ENCODE data around the gene BORCS6.

Gene BORCS6

GRCh38 chr17:8210761-8211458 is 20.9 kb upstream of the BORCS6 start:
- no peak for DNase-seq

- DNase-seq, result peak; percentile 92
These were observed 20.2 kb upstream of the BORCS6 start, which contains the start of gene AURKB for GRCh38 chr17:8209907-8210760. AURKB (minus strand) TSS chr17:8210575; CDS start chr17:8210224, 351 bp downstream.

- DNase-seq, result no peak
These were observed 16.6 kb upstream of the BORCS6 start for GRCh38 chr17:8206536-8206935.

GRCh38 chr17:8204761-8205555 is 15.0 kb upstream of the BORCS6 start:
- DNase-seq, result no peak

GRCh38 chr17:8192070-8192815 is 2.3 kb upstream of the BORCS6 start:
- DNase-seq, result peak; percentile 39

GRCh38 chr17:8190506-8190905 is 526 bp upstream of the BORCS6 start:
- DNase-seq, result no peak

GRCh38 chr17:8189041-8189710 is 804 bp downstream of the BORCS6 start:
- DNase-seq, result peak; percentile 31

- no peak for DNase-seq
These were observed 1.6 kb downstream of the BORCS6 start for GRCh38 chr17:8188263-8188839.

- peak; percentile 83 for DNase-seq
These were observed 2.3 kb downstream of the BORCS6 start for GRCh38 chr17:8187517-8188262.

GRCh38 chr17:8186787-8187516 is 3.0 kb downstream of the BORCS6 start:
- peak; percentile 86 for DNase-seq

GRCh38 chr17:8186446-8186786 is 3.6 kb downstream of the BORCS6 start:
- DNase-seq, result no peak

GRCh38 chr17:8185582-8186445 is 4.2 kb downstream of the BORCS6 start:
- peak; percentile 76 for DNase-seq

- no peak for DNase-seq
These were observed 12.8 kb downstream of the BORCS6 start for GRCh38 chr17:8176998-8177731.

GRCh38 chr17:8176197-8176940 is 13.6 kb downstream of the BORCS6 start, which contains the start of gene TMEM107:
TMEM107 (minus strand) TSS chr17:8176380; CDS start chr17:8176286, 94 bp downstream.
- peak; percentile 86 for DNase-seq

GRCh38 chr17:8175795-8176196 is 14.2 kb downstream of the BORCS6 start:
- no peak for DNase-seq

GRCh38 chr17:8173871-8174322 is 16.1 kb downstream of the BORCS6 start:
- no peak for DNase-seq

Measured in stimulated activated naive CD4-positive, alpha-beta T cell treated with Interleukin-2 at 50 U/mL for 16 hours (primary cell).